ENCODE results near the gene PBX1.

Gene PBX1

GRCh38 chr1:164757625-164758024, 198.6 kb downstream of the PBX1 start:
- no peak for DNase-seq (ENCODE audit: low read depth in 2 of 2)

- DNase-seq (ENCODE audit: low read depth in 2 of 2), result no peak
These were observed 200.3 kb downstream of the PBX1 start for GRCh38 chr1:164759144-164759920.

GRCh38 chr1:164759979-164760469, 201.0 kb downstream of the PBX1 start:
- DNase-seq (ENCODE audit: low read depth in 2 of 2), result no peak

DNA sequence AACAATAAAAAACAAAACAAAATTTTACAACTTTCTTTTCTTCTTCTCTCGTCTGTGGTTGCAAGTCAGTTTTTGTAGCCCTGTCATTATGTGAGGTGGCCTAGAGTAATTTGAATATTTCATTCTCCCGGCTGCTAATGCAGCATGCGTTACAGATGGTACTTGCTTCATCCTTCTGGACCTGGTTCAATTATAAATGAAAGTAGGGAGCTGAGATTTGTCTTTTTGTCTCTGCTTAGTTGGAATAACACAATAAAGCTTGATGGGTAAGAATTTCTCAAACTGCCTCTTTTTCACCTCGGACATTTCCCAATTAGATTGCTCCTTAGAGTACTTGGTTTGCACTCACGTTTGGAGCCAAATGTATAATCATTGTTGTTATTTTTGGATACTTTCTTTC, 201.6 kb downstream of the PBX1 start:
- no peak for DNase-seq (ENCODE audit: low read depth in 2 of 2)

- DNase-seq (ENCODE audit: low read depth in 2 of 2), result no peak
These were observed 202.0 kb downstream of the PBX1 start for GRCh38 chr1:164761009-164761408.

DNA sequence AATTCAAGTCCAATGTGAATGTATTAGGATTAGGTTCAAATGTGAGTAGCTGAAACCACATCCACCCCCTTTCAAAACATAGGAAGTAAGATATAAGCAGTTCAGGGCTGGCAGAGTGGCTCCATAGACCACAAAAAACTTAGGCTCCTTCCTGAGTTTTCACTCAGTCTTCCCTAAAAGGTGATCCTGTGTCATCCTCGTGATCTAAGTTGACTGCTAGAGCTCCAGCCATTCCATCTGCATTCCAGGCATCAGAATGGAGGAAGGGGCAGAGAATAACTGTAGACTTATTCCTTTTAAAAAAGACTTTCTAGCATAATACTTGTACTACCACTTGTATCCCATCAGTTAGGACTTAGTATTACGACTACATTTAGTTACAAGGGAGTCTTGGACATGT, 204.1 kb downstream of the PBX1 start:
- no peak for DNase-seq (ENCODE audit: low read depth in 2 of 2)

GRCh38 chr1:164764333-164764732, 205.3 kb downstream of the PBX1 start:
- DNase-seq (ENCODE audit: low read depth in 2 of 2), result no peak

DNA sequence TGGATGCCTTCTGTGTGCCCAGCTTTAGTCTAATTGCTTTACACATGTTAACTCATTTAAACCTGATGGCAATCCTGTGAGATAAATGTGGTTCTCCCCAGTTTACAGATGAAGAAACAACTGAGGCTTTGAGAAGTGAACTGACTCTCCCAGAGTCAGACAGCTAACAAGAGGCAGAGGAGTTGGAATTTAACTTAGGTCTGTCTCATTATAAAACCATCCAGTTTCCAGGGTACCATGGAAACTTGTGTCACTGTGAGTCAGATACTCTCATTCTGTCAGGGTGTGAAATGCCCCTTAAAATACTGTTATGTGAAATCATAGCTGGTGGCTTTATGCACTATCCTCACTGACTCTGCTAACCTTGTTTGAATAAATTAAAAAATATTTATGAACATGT, 206.6 kb downstream of the PBX1 start:
- no peak for DNase-seq (ENCODE audit: low read depth in 2 of 2)

GRCh38 chr1:164765992-164766720, 207.2 kb downstream of the PBX1 start:
- DNase-seq (ENCODE audit: low read depth in 2 of 2), result no peak

GRCh38 chr1:164767752-164768402, 208.9 kb downstream of the PBX1 start:
- DNase-seq (ENCODE audit: low read depth in 2 of 2), result no peak

DNA sequence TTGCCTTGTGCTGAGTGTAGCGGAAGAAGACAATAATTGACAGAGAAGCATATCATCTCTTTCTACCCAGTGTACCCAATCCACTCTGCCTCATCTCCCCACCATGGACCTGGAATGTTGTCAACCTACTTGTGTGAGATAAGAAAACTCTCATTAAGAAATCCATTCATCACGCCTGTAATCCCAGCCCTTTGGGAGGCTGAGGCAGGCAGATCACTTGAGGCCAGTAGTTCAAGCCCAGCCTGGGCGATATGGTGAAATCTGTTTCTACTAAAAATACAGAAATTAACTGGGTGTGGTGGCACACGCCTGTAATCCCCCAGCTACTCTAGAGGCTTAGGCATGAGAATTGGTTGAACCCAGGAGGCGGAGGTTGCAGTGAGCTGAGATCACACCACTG, 209.6 kb downstream of the PBX1 start:
- no peak for DNase-seq (ENCODE audit: low read depth in 2 of 2)

DNA sequence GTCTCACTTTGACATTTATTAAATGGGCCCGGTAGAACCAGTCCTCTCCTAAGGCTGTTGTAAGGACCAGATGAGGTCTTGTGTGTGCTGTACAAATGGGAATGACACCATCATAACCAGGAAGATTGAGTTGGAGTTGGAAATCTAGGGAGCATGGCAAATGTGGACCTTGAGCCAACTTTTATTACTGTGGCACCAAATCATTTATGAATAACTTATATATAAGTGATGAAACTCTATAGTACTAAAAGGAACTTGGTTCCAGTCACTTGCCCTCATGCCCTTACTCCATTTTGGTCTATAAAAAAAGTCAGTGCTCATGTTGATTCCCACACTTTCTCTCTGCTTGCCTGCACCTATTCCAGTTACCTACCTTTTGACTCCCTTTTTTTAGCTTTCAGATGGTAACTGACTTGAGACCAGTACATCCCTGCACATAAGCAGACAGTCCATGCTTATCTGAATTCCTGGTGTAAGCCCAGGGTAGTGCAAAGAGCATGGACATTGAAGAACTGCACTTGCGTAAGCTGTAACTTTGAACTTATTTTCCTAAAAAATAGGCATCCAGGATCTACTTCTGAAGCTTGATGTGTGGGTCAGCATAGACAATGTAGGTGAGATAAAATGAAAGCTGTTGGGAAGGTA, 210.6 kb downstream of the PBX1 start:
- no peak for DNase-seq (ENCODE audit: low read depth in 2 of 2)

DNA sequence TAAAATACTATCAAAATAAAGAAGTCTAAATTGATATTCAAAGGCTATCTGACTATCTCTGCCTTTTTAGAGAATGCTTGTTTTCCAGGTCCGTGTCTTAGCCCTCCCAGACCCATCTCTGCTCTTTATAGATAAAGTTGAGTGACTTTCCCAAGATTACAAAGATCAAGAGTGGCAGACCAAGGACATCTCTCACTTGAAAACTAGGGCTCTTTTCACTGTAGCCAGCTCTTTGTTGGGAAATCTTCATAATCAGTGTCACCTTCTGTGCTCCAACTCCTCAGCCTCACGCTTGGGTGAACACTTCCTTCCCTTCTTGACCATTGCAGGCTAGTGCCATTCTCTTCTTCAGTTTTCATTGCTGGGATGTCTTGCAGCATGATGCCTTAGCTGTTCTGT, 211.1 kb downstream of the PBX1 start:
- DNase-seq (ENCODE audit: low read depth in 2 of 2), result no peak

DNA sequence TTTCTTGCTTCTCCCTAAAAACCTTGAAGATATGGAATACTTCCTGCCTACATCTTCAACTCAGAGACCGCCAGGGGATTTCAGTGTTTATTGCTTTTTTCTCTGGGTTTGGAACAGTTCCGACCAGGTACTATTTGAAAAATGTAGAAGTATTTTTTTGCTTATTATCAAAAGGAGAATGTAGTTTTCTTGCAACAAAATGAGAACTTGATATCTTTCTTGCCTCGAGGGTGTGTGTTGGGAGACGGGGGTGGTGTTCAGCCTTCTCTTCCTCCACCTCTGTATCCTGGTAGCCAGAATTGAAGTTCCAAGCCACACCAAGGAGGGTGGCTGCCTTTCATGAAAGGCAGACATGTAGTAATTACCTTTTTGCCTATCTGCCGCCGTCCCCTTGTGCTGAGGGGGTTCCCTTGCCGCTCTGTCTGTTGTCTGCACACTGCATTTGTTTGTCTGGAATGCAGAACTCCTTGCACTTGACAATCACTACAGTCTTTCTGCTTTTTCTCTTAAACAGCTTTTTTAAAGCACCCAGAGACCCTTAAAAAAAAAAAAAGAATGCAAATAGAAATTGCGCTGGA, 212.1 kb downstream of the PBX1 start:
- no peak for DNase-seq (ENCODE audit: low read depth in 2 of 2)

DNA sequence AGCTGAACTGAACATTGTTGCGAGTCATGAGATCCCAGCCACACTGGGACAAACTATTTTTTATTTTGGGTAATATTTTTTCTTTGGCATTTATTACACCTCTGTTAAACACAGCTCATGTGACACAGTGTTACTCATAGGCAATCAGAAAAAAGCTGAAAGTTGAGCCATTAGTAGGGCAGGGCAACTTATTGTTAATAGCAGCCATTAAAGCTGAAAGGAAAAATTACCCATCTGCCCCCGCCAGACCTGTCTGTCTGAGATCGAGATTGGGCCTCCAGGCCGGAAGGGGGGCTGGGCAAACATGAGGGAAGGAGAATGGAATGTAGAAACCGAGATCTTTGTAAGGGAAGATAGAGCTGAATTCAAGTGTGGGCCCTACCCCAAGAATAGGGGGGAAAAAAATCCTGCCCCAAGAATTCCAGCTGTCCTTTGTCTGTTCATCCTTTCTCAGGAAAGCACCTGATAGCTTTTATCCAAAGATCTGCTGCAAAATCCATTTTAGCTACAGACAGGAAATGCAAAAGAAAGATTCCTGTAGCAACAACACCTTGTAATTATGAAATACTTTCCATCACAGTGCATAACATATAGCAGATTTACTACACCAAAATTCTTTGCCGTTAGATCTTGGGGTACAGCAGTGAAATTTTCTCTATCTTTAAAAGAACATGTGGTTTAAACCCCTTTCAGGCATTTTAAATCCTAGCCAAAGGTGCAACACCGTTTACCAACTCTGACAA, 212.8 kb downstream of the PBX1 start:
- no peak for DNase-seq (ENCODE audit: low read depth in 2 of 2)

DNA sequence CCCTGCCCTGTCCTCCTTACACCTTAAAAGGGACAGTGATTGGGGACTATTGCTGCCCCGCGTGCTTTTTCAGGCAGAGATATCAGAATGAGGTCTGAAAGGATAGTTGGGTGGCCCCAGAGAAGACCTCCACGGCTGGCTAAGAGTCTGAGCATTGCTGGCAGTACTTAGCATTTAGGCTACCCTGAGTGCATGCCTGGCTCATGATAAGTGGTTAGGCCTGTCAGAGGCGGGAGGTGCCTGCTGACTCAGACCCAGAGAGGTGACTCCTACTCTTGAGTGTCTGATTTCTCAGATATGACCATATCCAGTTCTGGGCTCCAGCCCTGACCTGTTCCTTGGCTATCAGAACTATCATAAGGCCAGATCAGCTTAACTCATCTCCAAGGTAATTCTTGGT, 213.7 kb downstream of the PBX1 start:
- DNase-seq (ENCODE audit: low read depth in 2 of 2), result no peak

DNA sequence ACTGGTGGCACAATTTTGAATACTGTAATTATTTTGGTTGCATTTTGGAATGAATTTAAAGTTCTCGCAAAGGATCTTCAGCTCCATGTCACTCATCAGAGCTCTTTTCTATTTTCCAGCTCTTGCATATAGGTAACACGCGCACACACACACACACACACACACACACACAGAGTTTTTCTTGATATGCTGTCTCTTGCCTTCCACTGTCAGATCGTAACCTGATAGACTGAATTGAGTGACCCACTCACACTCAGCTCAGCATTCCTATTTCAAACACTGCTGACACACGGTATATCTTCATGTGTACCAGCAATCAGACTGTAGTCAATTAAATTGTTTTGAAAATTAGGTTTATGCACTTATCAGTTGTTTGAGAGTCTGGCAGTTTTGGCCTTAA, 214.1 kb downstream of the PBX1 start:
- DNase-seq (ENCODE audit: low read depth in 2 of 2), result no peak

- DNase-seq (ENCODE audit: low read depth in 2 of 2), result no peak
These were observed 215.4 kb downstream of the PBX1 start for GRCh38 chr1:164774413-164774812.

- DNase-seq (ENCODE audit: low read depth in 2 of 2), result no peak
These were observed 216.1 kb downstream of the PBX1 start for GRCh38 chr1:164774819-164775654.

DNA sequence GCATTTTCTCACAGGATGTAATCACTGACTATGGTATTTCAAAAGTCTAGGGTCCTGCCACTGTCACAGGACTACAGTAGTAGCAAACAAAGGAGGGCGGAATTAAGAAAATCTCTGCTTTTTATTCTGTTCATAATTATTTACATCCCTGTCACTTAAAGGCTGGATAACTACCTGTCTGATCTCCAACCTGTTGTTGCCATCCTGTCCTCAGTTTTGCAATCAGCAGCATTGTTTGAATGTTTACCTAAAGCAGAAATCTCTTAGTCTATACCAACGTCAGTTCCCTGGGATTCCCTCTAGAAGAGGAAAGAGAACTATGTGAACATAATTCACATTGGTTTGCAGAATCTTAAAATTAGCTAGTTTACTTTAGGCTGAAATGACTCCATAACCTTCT, 218.5 kb downstream of the PBX1 start:
- no peak for DNase-seq (ENCODE audit: low read depth in 2 of 2)
